C4-2B (cell line): ENCODE measurements around the gene NALCN.

Source experiments
- ZFX ChIP-seq: fragments of 450-650 bp; IDR thresholded peaks from 2 replicates; pipeline ENCODE4 v1.6.1; 2017
- TF ChIP-seq, protein P1 (sequence below): fragments of 450-650 bp; conservative IDR thresholded peaks from 2 replicates; pipeline ENCODE4 v1.5.1; 2017; ENCODE audit warnings: mild to moderate bottlenecking

DNA sequence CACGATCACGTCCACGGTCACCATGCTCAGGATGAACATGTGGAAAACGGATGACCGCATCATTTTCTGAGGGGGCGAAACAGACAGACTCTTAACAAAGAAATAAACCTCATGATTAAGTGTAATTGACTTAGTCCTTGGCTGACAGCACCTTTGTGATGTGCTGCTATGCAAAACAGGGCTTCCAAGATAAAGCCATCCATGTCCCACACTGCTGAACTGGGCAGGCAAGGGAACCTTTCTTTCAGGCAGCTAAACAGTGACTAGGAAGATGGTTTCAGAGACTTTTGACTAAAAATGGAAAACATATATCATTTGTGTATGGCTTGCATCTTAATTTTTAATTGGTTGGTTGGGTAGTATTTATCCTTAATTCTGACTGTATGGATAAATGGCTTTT lies 157.8 kb downstream of the NALCN start:
- TF ChIP-seq, protein P1, sequence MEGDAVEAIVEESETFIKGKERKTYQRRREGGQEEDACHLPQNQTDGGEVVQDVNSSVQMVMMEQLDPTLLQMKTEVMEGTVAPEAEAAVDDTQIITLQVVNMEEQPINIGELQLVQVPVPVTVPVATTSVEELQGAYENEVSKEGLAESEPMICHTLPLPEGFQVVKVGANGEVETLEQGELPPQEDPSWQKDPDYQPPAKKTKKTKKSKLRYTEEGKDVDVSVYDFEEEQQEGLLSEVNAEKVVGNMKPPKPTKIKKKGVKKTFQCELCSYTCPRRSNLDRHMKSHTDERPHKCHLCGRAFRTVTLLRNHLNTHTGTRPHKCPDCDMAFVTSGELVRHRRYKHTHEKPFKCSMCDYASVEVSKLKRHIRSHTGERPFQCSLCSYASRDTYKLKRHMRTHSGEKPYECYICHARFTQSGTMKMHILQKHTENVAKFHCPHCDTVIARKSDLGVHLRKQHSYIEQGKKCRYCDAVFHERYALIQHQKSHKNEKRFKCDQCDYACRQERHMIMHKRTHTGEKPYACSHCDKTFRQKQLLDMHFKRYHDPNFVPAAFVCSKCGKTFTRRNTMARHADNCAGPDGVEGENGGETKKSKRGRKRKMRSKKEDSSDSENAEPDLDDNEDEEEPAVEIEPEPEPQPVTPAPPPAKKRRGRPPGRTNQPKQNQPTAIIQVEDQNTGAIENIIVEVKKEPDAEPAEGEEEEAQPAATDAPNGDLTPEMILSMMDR = no peak
- TF ChIP-seq ZFX = no peak
